WTC11 (cell line): ENCODE measurements around the gene ELK3. TPM values are rescaled to one million over a fixed set of nuclear protein-coding genes. Genes with fewer than 3 reads are reported as not detected.

ENCODE experiments used
- ATAC-seq: fragments of 200-7000 bp; cut with Tn5 transposase; 2 replicates; pipeline ENCODE4 v1.10.0; 2021; ENCODE audit warnings: mild to moderate bottlenecking, moderate library complexity
- CTCF ChIA-PET: fragments of 300-600 bp; sonication (Branson Sonifier 250); formaldehyde crosslinking; loops from one replicate; lab custom pipeline; 2021; ENCODE audit warnings: antibody characterized with exemption; lab: Charles Lee
- POLR2A ChIA-PET: fragments of 350-600 bp; sonication (Branson Sonifier 250); formaldehyde crosslinking; loops from one replicate; lab custom pipeline; 2021; ENCODE audit warnings: antibody characterized with exemption; lab: Charles Lee
- DNase-seq: peaks from one replicate; pipeline ENCODE4 v3.0.0; 2021; ENCODE audit warnings: low spot score
- H3K27ac Mint-ChIP-seq: 2 replicates; pipeline ENCODE4 v1.8.0; 2021; ENCODE audit warnings: mixed read lengths
- H3K27me3 Mint-ChIP-seq: 2 replicates; pipeline ENCODE4 v1.8.0; 2021; ENCODE audit warnings: low read depth, mild to moderate bottlenecking, moderate library complexity, mixed read lengths
- H3K36me3 Mint-ChIP-seq: 2 replicates; pipeline ENCODE4 v1.8.0; 2021; ENCODE audit warnings: mixed read lengths
- H3K4me1 Mint-ChIP-seq: 2 replicates; pipeline ENCODE4 v1.8.0; 2022; ENCODE audit warnings: mixed read lengths
- H3K4me3 Mint-ChIP-seq: 2 replicates; pipeline ENCODE4 v1.8.0; 2021; ENCODE audit warnings: mild to moderate bottlenecking, moderate library complexity, mixed read lengths
- H3K9me3 Mint-ChIP-seq: 2 replicates; pipeline ENCODE4 v1.8.0; 2021; ENCODE audit warnings: mixed read lengths
- FOXP1 ChIP-seq: sonication (generic); formaldehyde crosslinking; IDR thresholded peaks from 2 replicates; pipeline ENCODE4 v1.8.0; 2022; ENCODE audit warnings: missing genetic modification reagents, mild to moderate bottlenecking, moderate library complexity, borderline replicate concordance
- GRHL2 ChIP-seq: fragments of 250-450 bp; sonication (Bioruptor Pico); IDR thresholded peaks from 2 replicates; pipeline ENCODE4 v1.8.0; 2022; ENCODE audit warnings: mild to moderate bottlenecking, moderate library complexity; ENCODE audit not compliant: insufficient replicate concordance, severe bottlenecking
- HMGA2 ChIP-seq: fragments of 250-450 bp; sonication (Bioruptor Pico); IDR thresholded peaks from 2 replicates; pipeline ENCODE4 v1.4.0; 2021; ENCODE audit warnings: mild to moderate bottlenecking, moderate library complexity
- IRF2 ChIP-seq: sonication (generic); formaldehyde crosslinking; IDR thresholded peaks from 2 replicates; pipeline ENCODE4 v1.8.0; 2022; ENCODE audit warnings: low read depth, missing genetic modification reagents, borderline replicate concordance
- JUN ChIP-seq: sonication (generic); formaldehyde crosslinking; IDR thresholded peaks from 2 replicates; pipeline ENCODE4 v1.8.0; 2023; ENCODE audit warnings: mild to moderate bottlenecking, missing genetic modification reagents
- MYBL2 ChIP-seq: sonication (generic); formaldehyde crosslinking; IDR thresholded peaks from 2 replicates; pipeline ENCODE4 v1.8.1; 2023; ENCODE audit warnings: mild to moderate bottlenecking, moderate library complexity, missing genetic modification reagents
- OVOL2 ChIP-seq: fragments of 250-450 bp; sonication (Bioruptor Pico); IDR thresholded peaks from 2 replicates; pipeline ENCODE4 v1.9.0; 2021; ENCODE audit warnings: mild to moderate bottlenecking, borderline replicate concordance
- TEAD1 ChIP-seq: sonication (generic); formaldehyde crosslinking; IDR thresholded peaks from 2 replicates; pipeline ENCODE4 v1.8.0; 2022; ENCODE audit warnings: mild to moderate bottlenecking, missing genetic modification reagents
- ZNF219 ChIP-seq: sonication (generic); formaldehyde crosslinking; IDR thresholded peaks from 2 replicates; pipeline ENCODE4 v1.8.0; 2023; ENCODE audit warnings: missing genetic modification reagents, mild to moderate bottlenecking, borderline replicate concordance
- ZNF423 ChIP-seq: fragments of 250-450 bp; sonication (Bioruptor Pico); IDR thresholded peaks from 2 replicates; pipeline ENCODE4 v2.1.2; 2022; ENCODE audit warnings: mild to moderate bottlenecking, moderate library complexity
- total RNA-seq: library from RNA; stranded (reverse); gene quantifications from 3 replicates; pipeline ENCODE4 v1.2.3, GENCODE V29; 2021
- TF ChIP-seq, protein P1 (sequence below): sonication (generic); formaldehyde crosslinking; IDR thresholded peaks from 2 replicates; pipeline ENCODE4 v1.8.0; 2023; ENCODE audit warnings: missing genetic modification reagents
- TF ChIP-seq, protein P2 (sequence below): fragments of 250-450 bp; sonication (Bioruptor Pico); IDR thresholded peaks from 2 replicates; pipeline ENCODE4 v1.9.0; 2021; ENCODE audit warnings: moderate library complexity, mild to moderate bottlenecking, inconsistent platforms, borderline replicate concordance
- TF ChIP-seq, protein P3 (sequence below): sonication (generic); formaldehyde crosslinking; IDR thresholded peaks from 2 replicates; pipeline ENCODE4 v1.8.1; 2023; ENCODE audit warnings: mild to moderate bottlenecking, missing genetic modification reagents, borderline replicate concordance
- TF ChIP-seq, protein P4 (sequence below): sonication (generic); formaldehyde crosslinking; conservative IDR thresholded peaks from 2 replicates; pipeline ENCODE4 v1.8.1; 2023; ENCODE audit warnings: mild to moderate bottlenecking, low read depth, missing genetic modification reagents, moderate library complexity
- TF ChIP-seq, protein P5 (sequence below): sonication (generic); formaldehyde crosslinking; IDR thresholded peaks from 2 replicates; pipeline ENCODE4 v1.8.0; 2022; ENCODE audit warnings: mild to moderate bottlenecking, missing genetic modification reagents
- TF ChIP-seq, protein P6 (sequence below): sonication (generic); formaldehyde crosslinking; IDR thresholded peaks from 2 replicates; pipeline ENCODE4 v1.8.1; 2022; ENCODE audit warnings: low read depth, missing genetic modification reagents, borderline replicate concordance
- TF ChIP-seq, protein P7 (sequence below): sonication (generic); formaldehyde crosslinking; conservative IDR thresholded peaks from 2 replicates; pipeline ENCODE4 v1.8.1; 2022; ENCODE audit warnings: mild to moderate bottlenecking, missing genetic modification reagents

ELK3 gene
- total RNA-seq, 1 experiment from 2014 or later: 16.5 TPM

DNA sequence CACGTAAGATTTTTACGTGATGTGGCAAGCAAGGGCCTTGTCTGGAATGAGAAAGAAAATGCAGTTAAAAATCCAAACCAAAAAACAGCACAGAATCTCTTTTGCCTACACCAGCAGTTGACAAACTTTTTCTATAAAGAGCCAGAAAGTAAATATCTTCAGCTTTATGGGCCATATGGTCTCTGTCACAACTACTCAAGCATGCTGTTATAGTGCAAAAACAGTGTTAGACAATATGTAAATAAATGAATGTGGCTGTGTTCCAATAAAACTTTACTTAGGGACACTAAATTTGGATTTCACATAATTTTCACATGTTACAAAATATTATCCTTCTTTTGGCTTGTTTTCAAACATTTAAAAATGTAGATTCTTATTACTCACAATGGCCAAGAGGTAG, 6.2 kb upstream of the ELK3 start:
- Mint-ChIP-seq H3K9me3 (peaks cover 7% of the 10 kb centered on the region; the same call in 1 of the 2 replicates), H3K27ac (no peak overlapping the region), H3K27me3 (0 out of 2 replicates have a peak, but pooled peaks cover 6% of the 10 kb centered on the region), H3K4me1 (peaks cover 6% of the 10 kb centered on the region), H3K4me3 (no peak overlapping the region), H3K36me3 (no peaks in the 10 kb centered on the region)
- ChIA-PET CTCF (no interaction called here), POLR2A (no interaction called here)
- ATAC-seq: no peak
- no peak for DNase-seq
- TF ChIP-seq TEAD1 (CRISPR knock-in tag) (no peak), GRHL2 (no peak), IRF2 (CRISPR knock-in tag) (no peak), JUN (CRISPR knock-in tag) (no peak), ZNF423 (CRISPR knock-in tag) (no peak)
- TF ChIP-seq, protein P1, sequence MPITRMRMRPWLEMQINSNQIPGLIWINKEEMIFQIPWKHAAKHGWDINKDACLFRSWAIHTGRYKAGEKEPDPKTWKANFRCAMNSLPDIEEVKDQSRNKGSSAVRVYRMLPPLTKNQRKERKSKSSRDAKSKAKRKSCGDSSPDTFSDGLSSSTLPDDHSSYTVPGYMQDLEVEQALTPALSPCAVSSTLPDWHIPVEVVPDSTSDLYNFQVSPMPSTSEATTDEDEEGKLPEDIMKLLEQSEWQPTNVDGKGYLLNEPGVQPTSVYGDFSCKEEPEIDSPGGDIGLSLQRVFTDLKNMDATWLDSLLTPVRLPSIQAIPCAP (CRISPR knock-in tag): no peak
- TF ChIP-seq, protein P2, sequence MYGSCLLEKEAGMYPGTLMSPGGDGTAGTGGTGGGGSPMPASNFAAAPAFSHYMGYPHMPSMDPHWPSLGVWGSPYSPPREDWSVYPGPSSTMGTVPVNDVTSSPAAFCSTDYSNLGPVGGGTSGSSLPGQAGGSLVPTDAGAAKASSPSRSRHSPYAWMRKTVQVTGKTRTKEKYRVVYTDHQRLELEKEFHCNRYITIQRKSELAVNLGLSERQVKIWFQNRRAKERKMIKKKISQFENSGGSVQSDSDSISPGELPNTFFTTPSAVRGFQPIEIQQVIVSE: no peak
- TF ChIP-seq, protein P3, sequence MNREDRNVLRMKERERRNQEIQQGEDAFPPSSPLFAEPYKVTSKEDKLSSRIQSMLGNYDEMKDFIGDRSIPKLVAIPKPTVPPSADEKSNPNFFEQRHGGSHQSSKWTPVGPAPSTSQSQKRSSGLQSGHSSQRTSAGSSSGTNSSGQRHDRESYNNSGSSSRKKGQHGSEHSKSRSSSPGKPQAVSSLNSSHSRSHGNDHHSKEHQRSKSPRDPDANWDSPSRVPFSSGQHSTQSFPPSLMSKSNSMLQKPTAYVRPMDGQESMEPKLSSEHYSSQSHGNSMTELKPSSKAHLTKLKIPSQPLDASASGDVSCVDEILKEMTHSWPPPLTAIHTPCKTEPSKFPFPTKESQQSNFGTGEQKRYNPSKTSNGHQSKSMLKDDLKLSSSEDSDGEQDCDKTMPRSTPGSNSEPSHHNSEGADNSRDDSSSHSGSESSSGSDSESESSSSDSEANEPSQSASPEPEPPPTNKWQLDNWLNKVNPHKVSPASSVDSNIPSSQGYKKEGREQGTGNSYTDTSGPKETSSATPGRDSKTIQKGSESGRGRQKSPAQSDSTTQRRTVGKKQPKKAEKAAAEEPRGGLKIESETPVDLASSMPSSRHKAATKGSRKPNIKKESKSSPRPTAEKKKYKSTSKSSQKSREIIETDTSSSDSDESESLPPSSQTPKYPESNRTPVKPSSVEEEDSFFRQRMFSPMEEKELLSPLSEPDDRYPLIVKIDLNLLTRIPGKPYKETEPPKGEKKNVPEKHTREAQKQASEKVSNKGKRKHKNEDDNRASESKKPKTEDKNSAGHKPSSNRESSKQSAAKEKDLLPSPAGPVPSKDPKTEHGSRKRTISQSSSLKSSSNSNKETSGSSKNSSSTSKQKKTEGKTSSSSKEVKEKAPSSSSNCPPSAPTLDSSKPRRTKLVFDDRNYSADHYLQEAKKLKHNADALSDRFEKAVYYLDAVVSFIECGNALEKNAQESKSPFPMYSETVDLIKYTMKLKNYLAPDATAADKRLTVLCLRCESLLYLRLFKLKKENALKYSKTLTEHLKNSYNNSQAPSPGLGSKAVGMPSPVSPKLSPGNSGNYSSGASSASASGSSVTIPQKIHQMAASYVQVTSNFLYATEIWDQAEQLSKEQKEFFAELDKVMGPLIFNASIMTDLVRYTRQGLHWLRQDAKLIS (CRISPR knock-in tag): no peak
- TF ChIP-seq, protein P4, sequence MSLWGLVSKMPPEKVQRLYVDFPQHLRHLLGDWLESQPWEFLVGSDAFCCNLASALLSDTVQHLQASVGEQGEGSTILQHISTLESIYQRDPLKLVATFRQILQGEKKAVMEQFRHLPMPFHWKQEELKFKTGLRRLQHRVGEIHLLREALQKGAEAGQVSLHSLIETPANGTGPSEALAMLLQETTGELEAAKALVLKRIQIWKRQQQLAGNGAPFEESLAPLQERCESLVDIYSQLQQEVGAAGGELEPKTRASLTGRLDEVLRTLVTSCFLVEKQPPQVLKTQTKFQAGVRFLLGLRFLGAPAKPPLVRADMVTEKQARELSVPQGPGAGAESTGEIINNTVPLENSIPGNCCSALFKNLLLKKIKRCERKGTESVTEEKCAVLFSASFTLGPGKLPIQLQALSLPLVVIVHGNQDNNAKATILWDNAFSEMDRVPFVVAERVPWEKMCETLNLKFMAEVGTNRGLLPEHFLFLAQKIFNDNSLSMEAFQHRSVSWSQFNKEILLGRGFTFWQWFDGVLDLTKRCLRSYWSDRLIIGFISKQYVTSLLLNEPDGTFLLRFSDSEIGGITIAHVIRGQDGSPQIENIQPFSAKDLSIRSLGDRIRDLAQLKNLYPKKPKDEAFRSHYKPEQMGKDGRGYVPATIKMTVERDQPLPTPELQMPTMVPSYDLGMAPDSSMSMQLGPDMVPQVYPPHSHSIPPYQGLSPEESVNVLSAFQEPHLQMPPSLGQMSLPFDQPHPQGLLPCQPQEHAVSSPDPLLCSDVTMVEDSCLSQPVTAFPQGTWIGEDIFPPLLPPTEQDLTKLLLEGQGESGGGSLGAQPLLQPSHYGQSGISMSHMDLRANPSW (CRISPR knock-in tag): no peak
- TF ChIP-seq, protein P5, sequence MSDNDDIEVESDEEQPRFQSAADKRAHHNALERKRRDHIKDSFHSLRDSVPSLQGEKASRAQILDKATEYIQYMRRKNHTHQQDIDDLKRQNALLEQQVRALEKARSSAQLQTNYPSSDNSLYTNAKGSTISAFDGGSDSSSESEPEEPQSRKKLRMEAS: no peak

DNA sequence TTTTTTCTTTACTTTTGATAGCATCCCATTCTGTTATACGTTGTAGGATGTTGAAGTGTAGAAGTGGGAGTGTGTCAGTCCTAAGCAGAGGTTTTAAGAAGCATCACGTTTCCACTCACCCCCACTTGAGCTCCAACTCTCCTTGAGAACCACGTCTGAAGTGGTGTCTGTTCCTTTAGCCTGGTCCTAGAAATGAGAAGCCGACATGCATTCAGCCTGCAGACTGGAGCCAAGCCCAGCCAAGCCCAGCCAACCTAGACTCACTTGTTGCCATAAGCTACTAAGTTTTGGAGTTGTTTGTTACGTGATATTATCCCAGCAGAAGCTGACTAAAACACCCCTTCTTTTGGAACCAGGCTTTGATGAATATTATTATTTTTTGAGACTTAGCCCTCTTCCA, 4.4 kb upstream of the ELK3 start:
- Mint-ChIP-seq H3K27ac (no peak overlapping the region), H3K36me3 (no peaks in the 10 kb centered on the region), H3K4me3 (no peak overlapping the region), H3K27me3 (0 out of 2 replicates have a peak, but pooled peaks cover 6% of the 10 kb centered on the region), H3K9me3 (no peaks in the 10 kb centered on the region), H3K4me1 (peaks cover 6% of the 10 kb centered on the region)
- POLR2A ChIA-PET: no interaction called here
- ATAC-seq: no peak
- TF ChIP-seq FOXP1 (CRISPR knock-in tag): no peak
- TF ChIP-seq MYBL2 (CRISPR knock-in tag): no peak
- no peak for TF ChIP-seq OVOL2 (CRISPR knock-in tag)
- no peak for TF ChIP-seq ZNF219 (CRISPR knock-in tag)
- no peak for TF ChIP-seq HMGA2 (CRISPR knock-in tag)
- TF ChIP-seq, protein P6, sequence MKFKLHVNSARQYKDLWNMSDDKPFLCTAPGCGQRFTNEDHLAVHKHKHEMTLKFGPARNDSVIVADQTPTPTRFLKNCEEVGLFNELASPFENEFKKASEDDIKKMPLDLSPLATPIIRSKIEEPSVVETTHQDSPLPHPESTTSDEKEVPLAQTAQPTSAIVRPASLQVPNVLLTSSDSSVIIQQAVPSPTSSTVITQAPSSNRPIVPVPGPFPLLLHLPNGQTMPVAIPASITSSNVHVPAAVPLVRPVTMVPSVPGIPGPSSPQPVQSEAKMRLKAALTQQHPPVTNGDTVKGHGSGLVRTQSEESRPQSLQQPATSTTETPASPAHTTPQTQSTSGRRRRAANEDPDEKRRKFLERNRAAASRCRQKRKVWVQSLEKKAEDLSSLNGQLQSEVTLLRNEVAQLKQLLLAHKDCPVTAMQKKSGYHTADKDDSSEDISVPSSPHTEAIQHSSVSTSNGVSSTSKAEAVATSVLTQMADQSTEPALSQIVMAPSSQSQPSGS (CRISPR knock-in tag): no peak
- TF ChIP-seq, protein P7, sequence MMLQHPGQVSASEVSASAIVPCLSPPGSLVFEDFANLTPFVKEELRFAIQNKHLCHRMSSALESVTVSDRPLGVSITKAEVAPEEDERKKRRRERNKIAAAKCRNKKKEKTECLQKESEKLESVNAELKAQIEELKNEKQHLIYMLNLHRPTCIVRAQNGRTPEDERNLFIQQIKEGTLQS (CRISPR knock-in tag): no peak
- no peak for DNase-seq
- CTCF ChIA-PET: interaction anchor here (1.3 kb wide), 1 partner anchor 26 kb away, joined by 3 read pairs; no protein-coding TSS in a partner anchor
